ENCODE measurements around the gene ADAMTS17. TPM values are rescaled to one million over a fixed set of nuclear protein-coding genes. Genes with fewer than 3 reads are reported as not detected.

ADAMTS17 gene
- total RNA-seq, 1 experiment from 2014 or later = 1.5 TPM

GRCh38 chr15:100043692-100044091, 298.1 kb downstream of the ADAMTS17 start:
- CTCF ChIA-PET = no interaction called here
- H3K9me3 ChIP-seq = no peaks in the 10 kb centered on the region
- no peak overlapping the region for H3K4me3 ChIP-seq (ENCODE audit: low read depth, low read length)
- DNase-seq = no peak
- H3K27ac Mint-ChIP-seq (ENCODE audit: unreplicated experiment) = no peak overlapping the region
- H3K27me3 ChIP-seq (replicated peaks; ENCODE audit: control insufficient read depth, insufficient read depth, low read length) = no peaks in the 10 kb centered on the region
- no peaks in the 10 kb centered on the region for H3K27me3 Mint-ChIP-seq (ENCODE audit: insufficient read depth, unreplicated experiment)
- H3K4me1 ChIP-seq = no peaks in the 10 kb centered on the region
- H3K36me3 Mint-ChIP-seq (ENCODE audit: insufficient read depth, unreplicated experiment) = peaks cover 6% of the 10 kb centered on the region
- BruUV-seq (replicated peaks) = no TSS peak
- H3K36me3 ChIP-seq (ENCODE audit: control insufficient read depth, insufficient read depth, low read length) = no peaks in the 10 kb centered on the region
- intact Hi-C loops (cut with micrococcal nuclease; ENCODE audit: unreplicated experiment) = no loop called here
- no peak for TF ChIP-seq CTCF (IDR thresholded peaks at IDR 0.05; ENCODE audit: insufficient read depth in 1 of 2, low read depth in 1 of 2, low read length in 1 of 2, severe bottlenecking in 1 of 2, unreplicated experiment in 1 of 2)
- H3K4me3 Mint-ChIP-seq (ENCODE audit: unreplicated experiment) = no peak overlapping the region
- POLR2A ChIA-PET = no interaction called here
- H3K4me1 Mint-ChIP-seq (ENCODE audit: low read depth, unreplicated experiment) = no peaks in the 10 kb centered on the region
- H3K9me3 Mint-ChIP-seq (ENCODE audit: unreplicated experiment) = peaks cover 13% of the 10 kb centered on the region

DNA sequence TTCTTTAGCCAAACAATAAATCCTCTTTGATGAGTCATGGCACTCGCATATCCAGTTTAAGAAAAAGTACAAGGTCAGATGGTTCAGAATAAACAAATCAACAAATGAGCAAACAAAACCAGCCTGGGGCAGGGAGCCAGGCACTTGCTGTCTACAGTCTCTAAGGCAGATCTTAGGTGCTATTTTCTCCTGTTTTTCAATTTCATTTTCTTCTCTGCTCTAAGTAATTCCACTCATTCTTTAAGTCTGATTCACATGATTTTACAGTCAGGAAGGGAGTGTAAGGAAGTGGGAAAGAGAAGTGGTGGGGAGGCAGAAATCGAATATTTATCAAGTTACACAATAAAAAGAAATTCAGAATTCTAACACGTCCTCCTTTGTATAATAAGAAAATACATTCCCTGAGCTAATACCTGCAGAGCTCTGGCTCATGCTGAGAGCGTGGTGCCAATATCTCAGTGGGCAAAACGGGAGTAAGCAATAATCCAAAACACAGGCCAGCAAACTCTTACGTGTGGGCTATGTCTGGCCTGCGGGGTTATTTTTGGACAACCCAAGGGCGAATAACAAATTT, 298.6 kb downstream of the ADAMTS17 start:
- Histone ChIP-seq H3K27me3 (replicated peaks; ENCODE audit: control insufficient read depth, insufficient read depth, low read length) (no peaks in the 10 kb centered on the region), H3K4me3 (ENCODE audit: low read depth, low read length) (no peak overlapping the region), H3K4me1 (no peaks in the 10 kb centered on the region), H3K36me3 (ENCODE audit: control insufficient read depth, insufficient read depth, low read length) (no peaks in the 10 kb centered on the region), H3K9me3 (no peaks in the 10 kb centered on the region)
- no TSS peak for BruUV-seq (replicated peaks)
- H3K4me1 Mint-ChIP-seq (ENCODE audit: low read depth, unreplicated experiment) = no peaks in the 10 kb centered on the region
- peaks cover 6% of the 10 kb centered on the region for H3K36me3 Mint-ChIP-seq (ENCODE audit: insufficient read depth, unreplicated experiment)
- H3K27me3 Mint-ChIP-seq (ENCODE audit: insufficient read depth, unreplicated experiment) = no peaks in the 10 kb centered on the region
- H3K27ac Mint-ChIP-seq (ENCODE audit: unreplicated experiment) = no peak overlapping the region
- peaks cover 12% of the 10 kb centered on the region for H3K9me3 Mint-ChIP-seq (ENCODE audit: unreplicated experiment)
- no peak for DNase-seq
- POLR2A ChIA-PET = no interaction called here
- TF ChIP-seq CTCF (IDR thresholded peaks at IDR 0.05; ENCODE audit: insufficient read depth in 1 of 2, low read depth in 1 of 2, low read length in 1 of 2, severe bottlenecking in 1 of 2, unreplicated experiment in 1 of 2) = no peak
- intact Hi-C loops (cut with micrococcal nuclease; ENCODE audit: unreplicated experiment) = no loop called here
- H3K4me3 Mint-ChIP-seq (ENCODE audit: unreplicated experiment) = no peak overlapping the region
- CTCF ChIA-PET = no interaction called here

GRCh38 chr15:100042558-100042957, 299.2 kb downstream of the ADAMTS17 start:
- no peak for TF ChIP-seq CTCF (IDR thresholded peaks at IDR 0.05; ENCODE audit: insufficient read depth in 1 of 2, low read depth in 1 of 2, low read length in 1 of 2, severe bottlenecking in 1 of 2, unreplicated experiment in 1 of 2)
- H3K4me3 Mint-ChIP-seq (ENCODE audit: unreplicated experiment) = no peak overlapping the region
- ChIA-PET CTCF (no interaction called here), POLR2A (no interaction called here)
- H3K27me3 Mint-ChIP-seq (ENCODE audit: insufficient read depth, unreplicated experiment) = no peaks in the 10 kb centered on the region
- Histone ChIP-seq H3K4me1 (no peaks in the 10 kb centered on the region), H3K36me3 (ENCODE audit: control insufficient read depth, insufficient read depth, low read length) (no peaks in the 10 kb centered on the region), H3K4me3 (ENCODE audit: low read depth, low read length) (no peak overlapping the region), H3K9me3 (no peaks in the 10 kb centered on the region), H3K27me3 (replicated peaks; ENCODE audit: control insufficient read depth, insufficient read depth, low read length) (no peaks in the 10 kb centered on the region)
- no peak overlapping the region for H3K27ac Mint-ChIP-seq (ENCODE audit: unreplicated experiment)
- peaks cover 6% of the 10 kb centered on the region for H3K36me3 Mint-ChIP-seq (ENCODE audit: insufficient read depth, unreplicated experiment)
- DNase-seq = no peak
- BruUV-seq (replicated peaks) = no TSS peak
- intact Hi-C loops (cut with micrococcal nuclease; ENCODE audit: unreplicated experiment) = no loop called here
- no peaks in the 10 kb centered on the region for H3K4me1 Mint-ChIP-seq (ENCODE audit: low read depth, unreplicated experiment)
- peaks cover 6% of the 10 kb centered on the region for H3K9me3 Mint-ChIP-seq (ENCODE audit: unreplicated experiment)
